IMR-90 (cell line): ENCODE measurements around the gene MARCHF6. TPM values are rescaled to one million over a fixed set of nuclear protein-coding genes. Genes with fewer than 3 reads are reported as not detected.

Experiments used
- ATAC-seq: fragments of 200-7000 bp; cut with Tn5 transposase; 2 replicates; pipeline ENCODE4 v1.9.1; 2020; ENCODE audit warnings: low read depth, mild to moderate bottlenecking, moderate library complexity
- BruUV-seq: library from RNA; stranded (reverse); fragments of 400-500 nt; replicated peaks from 2 replicates; lab custom pipeline; 2021; lab: Mats Ljungman, UMichigan
- CTCF ChIA-PET: fragments of 300-600 bp; formaldehyde crosslinking; extraction: SDS; loops from one replicate; lab custom pipeline; 2021; ENCODE audit warnings: antibody characterized with exemption; lab: Yijun Ruan, JAX
- POLR2A ChIA-PET: fragments of 300-600 bp; sonication (Branson Sonifier 250); formaldehyde crosslinking; loops from one replicate; lab custom pipeline; 2022; ENCODE audit warnings: antibody characterized with exemption; ENCODE audit not compliant: unreplicated experiment; lab: Charles Lee
- DNase-seq: peaks from one replicate; pipeline ENCODE4 v3.0.0; 2013
- H2AFZ ChIP-seq: replicated peaks from 2 replicates; pipeline ENCODE3; 2013; ENCODE audit warnings: low read length, mild to moderate bottlenecking; ENCODE audit not compliant: poor library complexity
- H2AK5ac ChIP-seq: 2 replicates; pipeline ENCODE4 v1.6.1; 2013; ENCODE audit warnings: low read depth, low read length, inconsistent platforms
- H2AK9ac ChIP-seq: replicated peaks from 2 replicates; pipeline ENCODE3; 2013; ENCODE audit warnings: mild to moderate bottlenecking, low read depth, low read length, moderate library complexity; ENCODE audit not compliant: poor library complexity
- H2BK120ac ChIP-seq: 2 replicates; pipeline ENCODE4 v1.6.1; 2013; ENCODE audit warnings: low read depth, low read length, inconsistent platforms
- H2BK15ac ChIP-seq: 3 replicates; pipeline ENCODE4 v1.6.1; 2013; ENCODE audit warnings: low read depth, low read length, inconsistent platforms
- H2BK20ac ChIP-seq: 2 replicates; pipeline ENCODE4 v1.6.1; 2013; ENCODE audit warnings: low read depth, mild to moderate bottlenecking, inconsistent platforms, low read length, moderate library complexity
- H2BK5ac ChIP-seq: 2 replicates; pipeline ENCODE4 v1.6.1; 2013; ENCODE audit warnings: mild to moderate bottlenecking, low read depth, low read length, inconsistent platforms; ENCODE audit not compliant: poor library complexity, severe bottlenecking
- H3K14ac ChIP-seq: replicated peaks from 2 replicates; pipeline ENCODE4 v1.6.1; 2013; ENCODE audit warnings: low read depth, low read length, inconsistent platforms
- H3K18ac ChIP-seq: 2 replicates; pipeline ENCODE4 v1.6.1; 2013; ENCODE audit warnings: low read depth, low read length, control low read depth
- H3K23ac ChIP-seq: 2 replicates; pipeline ENCODE4 v1.6.1; 2013; ENCODE audit warnings: low read depth, low read length, inconsistent platforms
- H3K27ac ChIP-seq: 2 replicates; pipeline ENCODE4 v1.5.1; 2013; ENCODE audit warnings: mild to moderate bottlenecking, control low read depth, low read length; ENCODE audit not compliant: insufficient read depth
- H3K27me3 ChIP-seq: 2 replicates; pipeline ENCODE4 v1.6.1; 2013; ENCODE audit warnings: low read length; ENCODE audit not compliant: control insufficient read depth, insufficient read depth
- H3K36me3 ChIP-seq: 2 replicates; pipeline ENCODE4 v1.6.1; 2013; ENCODE audit warnings: low read length, mixed read lengths; ENCODE audit not compliant: control insufficient read depth, insufficient read depth
- H3K4ac ChIP-seq: 2 replicates; pipeline ENCODE4 v1.6.1; 2013; ENCODE audit warnings: low read depth, low read length, inconsistent platforms
- H3K4me1 ChIP-seq: 2 replicates; pipeline ENCODE4 v1.6.1; 2013; ENCODE audit warnings: low read length, mixed read lengths; ENCODE audit not compliant: control insufficient read depth, insufficient read depth
- H3K4me2 ChIP-seq: 2 replicates; pipeline ENCODE4 v1.6.1; 2013; ENCODE audit warnings: low read depth, mild to moderate bottlenecking, control low read depth, low read length, moderate library complexity
- H3K4me3 ChIP-seq: 2 replicates; pipeline ENCODE4 v1.5.1; 2013; ENCODE audit warnings: low read depth, mild to moderate bottlenecking, control low read depth, low read length, moderate library complexity; ENCODE audit not compliant: insufficient read depth
- H3K56ac ChIP-seq: 2 replicates; pipeline ENCODE4 v1.6.1; 2013; ENCODE audit warnings: low read length, inconsistent platforms; ENCODE audit not compliant: insufficient read depth; ENCODE audit errors: extremely low read depth
- H3K79me1 ChIP-seq, 2 experiments: 2 replicates each; pipeline ENCODE4 v1.6.1; 2013; ENCODE audit warnings: low read length in 2 of 2, inconsistent platforms in 1 of 2, low read depth in 1 of 2
- H3K9ac ChIP-seq: 2 replicates; pipeline ENCODE4 v1.6.1; 2013; ENCODE audit warnings: low read depth, low read length, control low read depth
- H3K9me1 ChIP-seq: 2 replicates; pipeline ENCODE4 v1.6.1; 2013; ENCODE audit warnings: low read length, inconsistent platforms; ENCODE audit not compliant: insufficient read depth
- H3K9me3 ChIP-seq: 2 replicates; pipeline ENCODE4 v1.6.1; 2013; ENCODE audit warnings: low read length; ENCODE audit not compliant: control insufficient read depth, insufficient read depth
- H4K20me1 ChIP-seq: 2 replicates; pipeline ENCODE4 v1.6.1; 2013; ENCODE audit warnings: low read length, inconsistent platforms; ENCODE audit not compliant: insufficient read depth
- H4K5ac ChIP-seq: 2 replicates; pipeline ENCODE4 v1.6.1; 2013; ENCODE audit warnings: mild to moderate bottlenecking, low read depth, low read length, control low read depth
- H4K8ac ChIP-seq, 2 experiments: 2 replicates each; pipeline ENCODE4 v1.6.1; 2013; ENCODE audit warnings: low read depth in 2 of 2, low read length in 2 of 2, control low read depth in 1 of 2, inconsistent platforms in 1 of 2
- H4K91ac ChIP-seq: 2 replicates; pipeline ENCODE4 v1.6.1; 2013; ENCODE audit warnings: low read depth, low read length, inconsistent platforms; ENCODE audit not compliant: insufficient read depth
- BHLHE40 ChIP-seq: fragments of 150-350 bp; IDR thresholded peaks from 2 replicates; pipeline ENCODE4 v1.6.1; 2016; ENCODE audit warnings: mild to moderate bottlenecking, low read depth, low read length
- CHD1 ChIP-seq: IDR thresholded peaks from 2 replicates; pipeline ENCODE4 v1.6.1; 2012; ENCODE audit warnings: low read depth, low read length, improper control_type of control experiment
- FOS ChIP-seq: fragments of 150-350 bp; IDR thresholded peaks from 2 replicates; pipeline ENCODE4 v1.6.1; 2016; ENCODE audit warnings: low read depth, low read length
- MAFK ChIP-seq: IDR thresholded peaks from 2 replicates; pipeline ENCODE4 v1.6.1; 2012; ENCODE audit warnings: low read depth, low read length, improper control_type of control experiment
- MAZ ChIP-seq: IDR thresholded peaks from 2 replicates; pipeline ENCODE4 v1.6.1; 2012; ENCODE audit warnings: low read depth, mild to moderate bottlenecking, low read length, improper control_type of control experiment, moderate library complexity, borderline replicate concordance
- MXI1 ChIP-seq: IDR thresholded peaks from 2 replicates; pipeline ENCODE4 v1.6.1; 2012; ENCODE audit warnings: low read depth, mild to moderate bottlenecking, low read length, moderate library complexity, borderline replicate concordance
- NFE2L2 ChIP-seq: fragments of 150-350 bp; IDR thresholded peaks from 2 replicates; pipeline ENCODE4 v1.6.1; 2016; ENCODE audit warnings: low read depth, mild to moderate bottlenecking, low read length
- RCOR1 ChIP-seq: IDR thresholded peaks from 2 replicates; pipeline ENCODE4 v1.6.1; 2012; ENCODE audit warnings: mild to moderate bottlenecking, low read length, improper control_type of control experiment; ENCODE audit not compliant: insufficient replicate concordance
- SMC3 ChIP-seq: fragments of 150-350 bp; IDR thresholded peaks from 2 replicates; pipeline ENCODE4 v1.6.1; 2016; ENCODE audit warnings: low read depth, mild to moderate bottlenecking, antibody characterized with exemption, low read length, moderate library complexity
- WGBS, 2 experiments: methylation state at CpG; one replicate each; pipeline versions ENCODE4 v1.1.5 to v1.1.7; 2013; ENCODE audit warnings: missing lambda C conversion rate in 2 of 2; ENCODE audit not compliant: insufficient read length in 1 of 2; ENCODE audit errors: extremely low coverage in 2 of 2; 5-methylcytosine and 5-hydroxymethylcytosine counted together
- dilution Hi-C: fragments of 300-500 bp; cut with HindIII; formaldehyde crosslinking; loops from one replicate; pipeline ENCODE4 v1.14.3; 2018; ENCODE audit warnings: low sequenced_read_pairs; ENCODE audit not compliant: unreplicated experiment
- in situ Hi-C: fragments of 300-500 bp; cut with MboI; formaldehyde crosslinking; loops from 3 replicates; pipeline ENCODE4 v1.14.3; 2019; ENCODE audit warnings: low sequenced_read_pairs, inconsistent platforms, mixed read lengths
- intact Hi-C: fragments of 100-400 bp; cut with micrococcal nuclease; formaldehyde crosslinking; loops from 2 replicates; pipeline ENCODE4 v1.10.0; 2022
- polyA plus RNA-seq, 3 experiments: library from polyadenylated mRNA; depleted of rRNA; stranded (reverse); fragments of >200 nt; gene quantifications; 2 replicates each; pipeline ENCODE4 v1.2.3, GENCODE V29; 2012; ENCODE audit warnings: low replicate concordance in 1 of 3
- total RNA-seq: library from RNA; depleted of rRNA; stranded (reverse); fragments of >200 nt; gene quantifications from 2 replicates; pipeline ENCODE4 v1.2.3, GENCODE V29; 2012

Gene MARCHF6
- total and polyA plus RNA-seq, 2 of the 4 experiments (the other 2 are of a cell fraction): 55.2 to 62.6 TPM

DNA sequence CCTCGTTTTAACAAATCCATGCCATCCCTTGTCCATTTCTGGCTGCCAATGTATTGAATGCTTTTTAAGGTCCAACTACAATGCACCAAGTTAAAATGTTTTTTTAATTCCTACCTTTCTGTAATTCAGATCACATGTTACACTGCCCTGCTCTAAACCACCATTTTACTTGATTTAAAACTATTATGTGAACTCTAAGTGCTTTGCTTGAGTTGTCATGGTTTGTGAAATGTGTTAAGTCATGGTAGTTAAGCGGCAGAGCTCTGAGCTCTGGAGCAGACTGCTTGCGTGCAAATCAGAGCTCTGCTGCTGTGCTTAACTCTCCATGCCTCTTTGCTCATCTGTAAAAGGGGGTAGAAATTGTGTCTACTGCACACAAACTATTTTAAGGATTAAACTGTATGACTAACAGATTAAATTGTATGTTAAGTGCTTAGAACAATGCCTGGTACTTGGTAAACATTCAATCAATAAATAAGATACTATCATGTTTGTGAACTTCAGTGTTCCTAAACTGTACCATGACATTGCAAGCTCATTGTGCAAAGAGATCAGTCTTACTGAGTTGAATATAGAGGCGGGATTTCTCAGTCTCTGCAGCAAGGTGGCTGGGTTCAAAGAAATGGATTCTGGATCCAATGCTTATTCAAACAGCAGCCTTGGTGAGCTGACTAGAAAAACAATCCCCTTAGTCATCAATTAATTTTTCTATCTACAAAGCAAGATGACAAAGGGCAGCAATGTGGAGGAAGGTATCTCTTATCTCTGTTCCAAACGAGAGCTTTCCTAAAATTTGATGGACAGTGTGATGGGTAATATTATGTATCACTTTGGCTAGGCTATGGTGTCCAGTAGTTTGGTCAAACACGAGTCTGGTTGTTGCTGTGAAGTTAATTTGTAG, 29.7 kb upstream of the MARCHF6 start:
- H2AFZ ChIP-seq: no peak overlapping the region
- no peaks in the 10 kb centered on the region for H3K36me3 ChIP-seq
- TF ChIP-seq NFE2L2: 0 out of 2 replicates have a peak, but pooled peaks have one; percentile 53
- TF ChIP-seq SMC3: no peak
- TF ChIP-seq CHD1: no peak
- TF ChIP-seq MAFK: peak; percentile 63
- no peak for TF ChIP-seq RCOR1
- TF ChIP-seq MAZ: no peak
- TF ChIP-seq FOS: no peak
- no peak for TF ChIP-seq MXI1
- TF ChIP-seq BHLHE40: no peak
- ChIA-PET POLR2A (no interaction called here), CTCF (no interaction called here)
- DNase-seq: peak; percentile 29
- no peak overlapping the region for H3K4me3 ChIP-seq
- no peaks in the 10 kb centered on the region for H3K9me3 ChIP-seq
- no peak overlapping the region for H3K23ac ChIP-seq
- H4K8ac ChIP-seq: no peak overlapping the region
- in situ Hi-C loops: no loop called here
- WGBS, 2 experiments: 60% methylated on average over 1 of the region's 6 CpGs; no CpG with 5 or more reads in 1 of the 2 experiments
- no TSS peak for BruUV-seq
- no peak overlapping the region for H3K4me2 ChIP-seq
- no peak overlapping the region for H3K9ac ChIP-seq
- no peak overlapping the region for H3K27ac ChIP-seq
- no peak overlapping the region for H3K4ac ChIP-seq
- H3K27me3 ChIP-seq: peaks cover 2% of the 10 kb centered on the region; the same call in 1 of the 2 replicates
- H3K56ac ChIP-seq: no peak overlapping the region
- peak; percentile 60 for ATAC-seq
- no peak overlapping the region for H4K91ac ChIP-seq
- no peak overlapping the region for H2BK20ac ChIP-seq
- H3K14ac ChIP-seq: no peak overlapping the region
- no peaks in the 10 kb centered on the region for H4K20me1 ChIP-seq
- no peak overlapping the region for H2BK5ac ChIP-seq
- H3K4me1 ChIP-seq: peaks cover 2% of the 10 kb centered on the region; the same call in 1 of the 2 replicates
- no peak overlapping the region for H2AK5ac ChIP-seq
- H3K79me1 ChIP-seq: no peaks in the 10 kb centered on the region
- no peak overlapping the region for H2BK15ac ChIP-seq
- dilution Hi-C loops: no loop called here
- peaks cover 3% of the 10 kb centered on the region; the same call in 1 of the 2 replicates for H3K9me1 ChIP-seq
- H2AK9ac ChIP-seq: no peak overlapping the region
- H4K5ac ChIP-seq: no peak overlapping the region
- no peak overlapping the region for H3K18ac ChIP-seq
- H2BK120ac ChIP-seq: no peak overlapping the region
- intact Hi-C loops: no loop called here
